ENCODE measurements around the gene TBATA. TPM values are rescaled to one million over a fixed set of nuclear protein-coding genes. Genes with fewer than 3 reads are reported as not detected.

Gene TBATA
- total and polyA plus RNA-seq, 4 donors: not detected

- H3K36me3 ChIP-seq (ENCODE audit: control insufficient read depth in 4 of 4, insufficient read depth in 3 of 4, low read depth in 1 of 4, low read length in 3 of 4): no peaks in the 10 kb centered on the region
- H3K4me1 ChIP-seq (ENCODE audit: control insufficient read depth in 4 of 4, insufficient read depth in 4 of 4, low read length in 3 of 4): peaks cover 0 to 6% (median 0%) of the 10 kb centered on the region in 4 donors
- 86% methylated on average over 3 of the region's 3 CpGs for WGBS
- H3K4me3 ChIP-seq (ENCODE audit: low read depth in 1 of 3, low read length in 3 of 3): no peak overlapping the region
- no peak for DNase-seq (ENCODE audit: low spot score)
- no peak overlapping the region for H3K27ac ChIP-seq (ENCODE audit: low read depth in 1 of 2, low read length in 2 of 2)
- H3K9ac ChIP-seq (ENCODE audit: low read depth in 1 of 2, low read length in 2 of 2): no peak overlapping the region
- H3K27me3 ChIP-seq (ENCODE audit: control insufficient read depth in 4 of 4, insufficient read depth in 4 of 4, low read length in 3 of 4): no peaks in the 10 kb centered on the region
- TF ChIP-seq HNF4G (IDR thresholded peaks at IDR 0.05) (no peak), TAF1 (conservative IDR thresholded peaks at IDR 0.05) (no peak), NR2F2 (IDR thresholded peaks at IDR 0.05) (no peak), MAX (IDR thresholded peaks at IDR 0.05) (no peak), YY1 (IDR thresholded peaks at IDR 0.05) (no peak), JUND (IDR thresholded peaks at IDR 0.05) (no peak), ATF3 (IDR thresholded peaks at IDR 0.05) (no peak), EGR1 (IDR thresholded peaks at IDR 0.05; ENCODE audit: low read depth in 2 of 2) (no peak), HNF4A (conservative IDR thresholded peaks at IDR 0.05) (no peak), ZBTB33 (IDR thresholded peaks at IDR 0.05) (no peak), FOXA2 (IDR thresholded peaks at IDR 0.05) (no peak), RAD21 (IDR thresholded peaks at IDR 0.05) (no peak)
- peaks cover 0 to 2% (median 0%) of the 10 kb centered on the region in 4 donors for H3K9me3 ChIP-seq (ENCODE audit: control insufficient read depth in 4 of 4, low read length in 3 of 4)
Observed at GRCh38 chr10:70763567-70763966, 21.6 kb downstream of the TBATA start.

GRCh38 chr10:70762441-70763175 lies 22.6 kb downstream of the TBATA start:
- Histone ChIP-seq H3K4me1 (ENCODE audit: control insufficient read depth in 4 of 4, insufficient read depth in 4 of 4, low read length in 3 of 4) (peaks cover 0 to 6% (median 0%) of the 10 kb centered on the region in 4 donors), H3K27me3 (ENCODE audit: control insufficient read depth in 4 of 4, insufficient read depth in 4 of 4, low read length in 3 of 4) (no peaks in the 10 kb centered on the region), H3K9me3 (ENCODE audit: control insufficient read depth in 4 of 4, low read length in 3 of 4) (peaks cover 0 to 2% (median 0%) of the 10 kb centered on the region in 4 donors), H3K36me3 (ENCODE audit: control insufficient read depth in 4 of 4, insufficient read depth in 3 of 4, low read depth in 1 of 4, low read length in 3 of 4) (no peaks in the 10 kb centered on the region), H3K9ac (ENCODE audit: low read depth in 1 of 2, low read length in 2 of 2) (no peak overlapping the region), H3K4me3 (ENCODE audit: low read depth in 1 of 3, low read length in 3 of 3) (no peak overlapping the region), H3K27ac (ENCODE audit: low read depth in 1 of 2, low read length in 2 of 2) (no peak overlapping the region)
- TF ChIP-seq RXRA (IDR thresholded peaks at IDR 0.05): peak; percentile 10 to 47
- TF ChIP-seq ZBTB33 (IDR thresholded peaks at IDR 0.05): no peak
- TF ChIP-seq MAX (IDR thresholded peaks at IDR 0.05): no peak
- peak in 1 of 2 donors; percentile 35 for TF ChIP-seq HNF4A (conservative IDR thresholded peaks at IDR 0.05)
- no peak for TF ChIP-seq REST (IDR thresholded peaks at IDR 0.05)
- 74% methylated on average over 7 of the region's 7 CpGs for WGBS
- no peak for DNase-seq (ENCODE audit: low spot score)

Data from liver (tissue), 9 donors.